Thyroid gland (tissue), 4 donors: ENCODE measurements around the gene PRPF18. TPM values are rescaled to one million over a fixed set of nuclear protein-coding genes. Genes with fewer than 3 reads are reported as not detected.

Source experiments
- DNase-seq, 2 donors: peaks; one replicate each; pipeline ENCODE4 v3.0.0-alpha.2; 2019
- H3K27ac ChIP-seq, 3 donors: fragments of 200-600 bp; sonication (generic); 1 replicate in 2 of 3; 2 replicates in 1 of 3; pipeline ENCODE4 v1.5.1; 2016 to 2019; ENCODE audit warnings: mild to moderate bottlenecking in 1 of 3, moderate library complexity in 1 of 3
- H3K27me3 ChIP-seq: fragments of 200-600 bp; sonication (generic); one replicate; pipeline ENCODE4 v1.5.1; 2019
- H3K36me3 ChIP-seq, 2 donors: fragments of 200-600 bp; sonication (generic); one replicate each; pipeline ENCODE4 v1.5.1; 2016 to 2019
- H3K4me1 ChIP-seq, 2 donors: fragments of 200-600 bp; sonication (generic); one replicate each; pipeline ENCODE4 v1.5.1; 2017 to 2019
- H3K4me3 ChIP-seq, 3 donors: fragments of 200-600 bp; sonication (generic); replicated peaks in 1 of 3; 1 replicate in 2 of 3; 2 replicates in 1 of 3; pipeline ENCODE4 v1.5.1; 2016; ENCODE audit warnings: mild to moderate bottlenecking in 1 of 3
- H3K9me3 ChIP-seq: fragments of 200-600 bp; sonication (generic); one replicate; pipeline ENCODE4 v1.5.1; 2017
- CTCF ChIP-seq, 6 experiments: fragments of 200-600 bp in 3 of 6; fragments of 450-650 bp in 3 of 6; sonication (generic) in 3 of 6; IDR thresholded peaks; one replicate each; pipeline ENCODE4 v1.5.1; 2016 to 2019; ENCODE audit warnings: antibody characterized with exemption in 6 of 6, mild to moderate bottlenecking in 2 of 6, inconsistent platforms in 1 of 6, moderate library complexity in 1 of 6
- POLR2A ChIP-seq, 2 donors: fragments of 450-650 bp; IDR thresholded peaks; one replicate each; pipeline ENCODE4 v1.6.1; 2017; ENCODE audit warnings: antibody characterized with exemption in 2 of 2, mild to moderate bottlenecking in 2 of 2, moderate library complexity in 1 of 2
- WGBS, 2 donors: methylation state at CpG; one replicate each; pipeline ENCODE4 v1.1.5; 2017; 5-methylcytosine and 5-hydroxymethylcytosine counted together
- intact Hi-C: fragments of 100-400 bp; cut with DNase I; formaldehyde crosslinking; loops from one replicate; pipeline ENCODE4 v1.15.1; 2023
- total RNA-seq, 4 donors: library from RNA; depleted of rRNA; stranded (reverse); fragments of >200 nt; gene quantifications; one replicate each; pipeline ENCODE4 v1.2.3, GENCODE V29; 2016

Gene PRPF18
- total RNA-seq, 4 donors from 2014 or later, result 38.1 to 58.8 (median 48.5) TPM

GRCh38 chr10:13637303-13637856 is 50.6 kb downstream of the PRPF18 start:
- no peak for DNase-seq
- intact Hi-C loops, result no loop called here
- Histone ChIP-seq H3K27me3 (no peaks in the 10 kb centered on the region), H3K9me3 (no peaks in the 10 kb centered on the region), H3K4me1 (no peaks in the 10 kb centered on the region), H3K36me3 (no peaks in the 10 kb centered on the region), H3K4me3 (no peak overlapping the region), H3K27ac (no peak overlapping the region)
- 85 to 88% methylated on average over 1 of the region's 1 CpG for WGBS, 2 donors
- TF ChIP-seq POLR2A (IDR thresholded peaks at IDR 0.05) (no peak), CTCF (IDR thresholded peaks at IDR 0.05) (no peak)

DNA sequence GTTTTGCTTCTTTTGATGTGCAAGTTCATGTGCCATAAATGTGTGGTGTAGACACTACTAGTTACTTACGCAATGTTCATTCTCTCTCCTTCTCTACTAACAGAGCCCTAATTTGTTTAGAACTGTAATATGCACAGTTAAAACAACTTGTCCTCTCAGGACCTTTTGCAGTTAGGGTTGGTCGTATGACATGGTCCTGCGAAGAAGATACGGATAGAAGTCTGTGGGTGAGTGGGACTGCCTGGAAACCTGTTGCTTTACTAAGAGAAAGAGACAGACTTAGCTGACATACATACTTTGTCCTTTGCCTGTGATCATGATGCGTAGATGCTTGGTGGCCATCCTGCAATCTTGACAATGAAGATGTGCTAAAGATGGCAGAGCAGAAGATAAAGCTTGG is 51.1 kb downstream of the PRPF18 start:
- intact Hi-C loops, result no loop called here
- TF ChIP-seq POLR2A (IDR thresholded peaks at IDR 0.05) (no peak), CTCF (IDR thresholded peaks at IDR 0.05) (no peak)
- Histone ChIP-seq H3K4me3 (no peak overlapping the region), H3K27ac (no peak overlapping the region), H3K9me3 (no peaks in the 10 kb centered on the region), H3K4me1 (no peaks in the 10 kb centered on the region), H3K36me3 (no peaks in the 10 kb centered on the region), H3K27me3 (no peaks in the 10 kb centered on the region)
- WGBS, 2 donors, result 96 to 98% methylated on average over 5 of the region's 5 CpGs
- no peak for DNase-seq

DNA sequence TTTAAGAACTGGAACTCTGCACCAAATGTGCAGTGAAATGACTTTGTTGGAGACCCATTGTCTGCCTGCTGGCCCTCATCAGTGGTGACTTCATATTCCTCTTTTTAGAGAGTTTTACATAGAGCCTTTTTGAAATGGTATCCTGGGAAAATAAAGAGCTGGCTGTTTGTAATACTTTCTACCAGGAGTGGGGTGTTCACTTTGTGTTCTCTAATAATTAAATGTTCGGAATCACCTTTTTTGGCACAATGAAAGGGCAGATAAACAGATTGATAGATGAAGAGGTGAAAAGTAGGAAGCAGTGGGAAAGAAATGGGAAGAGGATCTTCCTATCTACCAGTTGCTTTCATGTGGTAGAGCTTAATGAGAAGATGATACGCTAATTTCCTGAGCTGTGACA is 55.5 kb downstream of the PRPF18 start:
- 98 to 100% methylated on average over 2 of the region's 2 CpGs for WGBS, 2 donors
- no peaks in the 10 kb centered on the region for H3K9me3 ChIP-seq
- intact Hi-C loops, result no loop called here
- peaks cover 17 to 24% of the 10 kb centered on the region in 2 donors for H3K36me3 ChIP-seq
- no peak for DNase-seq
- H3K27me3 ChIP-seq, result no peaks in the 10 kb centered on the region
- H3K27ac ChIP-seq, result no peak overlapping the region
- H3K4me1 ChIP-seq, result no peaks in the 10 kb centered on the region
- no peak overlapping the region for H3K4me3 ChIP-seq
- no peak for TF ChIP-seq CTCF (IDR thresholded peaks at IDR 0.05)
- no peak for TF ChIP-seq POLR2A (IDR thresholded peaks at IDR 0.05)

- TF ChIP-seq POLR2A (IDR thresholded peaks at IDR 0.05), result no peak
- TF ChIP-seq CTCF (IDR thresholded peaks at IDR 0.05), result no peak
- 88 to 94% methylated on average over 7 of the region's 7 CpGs for WGBS, 2 donors
- no peak for DNase-seq
- intact Hi-C loops, result no loop called here
- Histone ChIP-seq H3K4me3 (no peak overlapping the region), H3K9me3 (no peaks in the 10 kb centered on the region), H3K27me3 (no peaks in the 10 kb centered on the region), H3K4me1 (no peaks in the 10 kb centered on the region), H3K36me3 (peaks cover 17 to 25% of the 10 kb centered on the region in 2 donors), H3K27ac (no peak overlapping the region)
Measured at GRCh38 chr10:13643016-13643415, 56.3 kb downstream of the PRPF18 start.

DNA sequence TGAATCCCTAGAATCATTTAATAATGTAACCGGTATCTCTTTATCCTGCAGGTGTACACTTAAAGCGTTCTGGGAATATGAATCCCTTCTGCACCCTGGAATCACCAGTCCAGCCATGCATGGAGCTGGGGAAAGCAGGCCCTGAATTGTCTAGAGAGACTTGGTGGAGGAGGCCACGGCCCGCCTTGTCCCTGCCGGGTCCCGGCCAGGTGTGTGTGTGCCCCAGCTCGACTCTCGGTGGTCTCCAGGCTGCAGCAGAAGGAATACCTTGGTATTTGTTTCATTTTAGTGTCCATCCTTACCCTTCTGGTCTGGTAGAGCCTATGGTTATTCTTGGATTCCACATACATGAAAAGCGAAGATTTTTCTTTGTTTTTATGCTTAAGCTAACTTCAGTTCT is 58.1 kb downstream of the PRPF18 start:
- H3K4me3 ChIP-seq, result no peak overlapping the region
- H3K9me3 ChIP-seq, result no peaks in the 10 kb centered on the region
- 95 to 96% methylated on average over 9 of the region's 9 CpGs for WGBS, 2 donors
- H3K36me3 ChIP-seq, result peaks cover 17 to 34% of the 10 kb centered on the region in 2 donors
- intact Hi-C loops, result no loop called here
- H3K27ac ChIP-seq, result no peak overlapping the region
- no peak for DNase-seq
- TF ChIP-seq CTCF (IDR thresholded peaks at IDR 0.05) (no peak), POLR2A (IDR thresholded peaks at IDR 0.05) (no peak)
- H3K27me3 ChIP-seq, result no peaks in the 10 kb centered on the region
- no peaks in the 10 kb centered on the region for H3K4me1 ChIP-seq
